NB4 (cell line): ENCODE measurements around the gene IL23A.

Experiments
- DNase-seq: peaks from one replicate; pipeline ENCODE4 v3.0.0; 2010; ENCODE audit warnings: low read depth
- H3K4me3 ChIP-seq: one replicate; pipeline ENCODE4 v1.5.1; 2011; ENCODE audit warnings: mild to moderate bottlenecking, low read depth, low read length, moderate library complexity
- MYC ChIP-seq: IDR thresholded peaks from 2 replicates; pipeline ENCODE4 v1.6.1; 2011; ENCODE audit warnings: low read depth, low read length
- POLR2A ChIP-seq: IDR thresholded peaks from 2 replicates; pipeline ENCODE4 v1.6.1; 2011; ENCODE audit warnings: mild to moderate bottlenecking; ENCODE audit not compliant: insufficient read length; ENCODE audit errors: extremely low read depth
- TF ChIP-seq, protein P1 (sequence below): IDR thresholded peaks from 2 replicates; pipeline ENCODE4 v1.6.1; 2011; ENCODE audit warnings: low read depth, low read length
- TF ChIP-seq, protein P2 (sequence below): IDR thresholded peaks from one replicate; pipeline ENCODE4 v1.5.1; 2012; ENCODE audit warnings: low read depth, low read length

The IL23A gene

DNA sequence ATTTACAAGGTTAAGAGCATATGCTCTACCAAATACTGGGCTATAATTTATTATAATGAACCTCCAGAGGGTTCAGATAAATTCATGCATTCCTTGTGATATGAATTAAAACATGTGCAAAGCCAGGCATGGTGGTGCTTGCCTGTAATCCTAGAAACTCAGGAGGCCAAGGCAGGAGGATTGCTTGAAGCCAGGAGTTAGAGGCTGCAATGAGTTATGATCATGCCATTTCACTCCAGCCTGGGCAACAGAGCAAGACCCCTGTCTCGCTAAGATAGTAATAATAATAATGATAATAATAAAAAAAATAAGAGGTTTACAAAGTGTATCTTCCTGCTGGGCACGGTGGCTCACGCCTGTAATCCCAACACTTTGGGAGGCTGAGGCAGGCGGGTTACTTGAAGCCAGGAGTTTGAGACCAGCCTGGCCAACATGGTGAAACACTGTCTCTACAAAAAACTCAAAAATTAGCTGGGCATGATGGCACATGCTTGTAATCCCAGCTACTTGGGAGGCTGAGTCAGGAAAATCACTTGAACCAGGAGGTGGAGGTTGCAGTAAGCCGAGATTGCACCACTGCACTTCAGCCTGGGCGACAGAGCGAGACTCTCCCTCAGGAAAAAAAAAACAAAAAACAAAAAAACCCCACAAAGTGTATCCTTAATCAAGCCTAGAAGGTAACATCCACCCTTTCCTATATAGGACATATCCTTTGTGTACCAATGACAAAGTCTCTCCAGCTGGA is 31.3 kb upstream of the IL23A start:
- no peak for DNase-seq
- TF ChIP-seq, protein P1, sequence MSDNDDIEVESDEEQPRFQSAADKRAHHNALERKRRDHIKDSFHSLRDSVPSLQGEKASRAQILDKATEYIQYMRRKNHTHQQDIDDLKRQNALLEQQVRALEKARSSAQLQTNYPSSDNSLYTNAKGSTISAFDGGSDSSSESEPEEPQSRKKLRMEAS: no peak
- no peak for TF ChIP-seq POLR2A
- TF ChIP-seq, protein P2, sequence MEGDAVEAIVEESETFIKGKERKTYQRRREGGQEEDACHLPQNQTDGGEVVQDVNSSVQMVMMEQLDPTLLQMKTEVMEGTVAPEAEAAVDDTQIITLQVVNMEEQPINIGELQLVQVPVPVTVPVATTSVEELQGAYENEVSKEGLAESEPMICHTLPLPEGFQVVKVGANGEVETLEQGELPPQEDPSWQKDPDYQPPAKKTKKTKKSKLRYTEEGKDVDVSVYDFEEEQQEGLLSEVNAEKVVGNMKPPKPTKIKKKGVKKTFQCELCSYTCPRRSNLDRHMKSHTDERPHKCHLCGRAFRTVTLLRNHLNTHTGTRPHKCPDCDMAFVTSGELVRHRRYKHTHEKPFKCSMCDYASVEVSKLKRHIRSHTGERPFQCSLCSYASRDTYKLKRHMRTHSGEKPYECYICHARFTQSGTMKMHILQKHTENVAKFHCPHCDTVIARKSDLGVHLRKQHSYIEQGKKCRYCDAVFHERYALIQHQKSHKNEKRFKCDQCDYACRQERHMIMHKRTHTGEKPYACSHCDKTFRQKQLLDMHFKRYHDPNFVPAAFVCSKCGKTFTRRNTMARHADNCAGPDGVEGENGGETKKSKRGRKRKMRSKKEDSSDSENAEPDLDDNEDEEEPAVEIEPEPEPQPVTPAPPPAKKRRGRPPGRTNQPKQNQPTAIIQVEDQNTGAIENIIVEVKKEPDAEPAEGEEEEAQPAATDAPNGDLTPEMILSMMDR: no peak
- no peak for TF ChIP-seq MYC
- H3K4me3 ChIP-seq: no peak overlapping the region

DNA sequence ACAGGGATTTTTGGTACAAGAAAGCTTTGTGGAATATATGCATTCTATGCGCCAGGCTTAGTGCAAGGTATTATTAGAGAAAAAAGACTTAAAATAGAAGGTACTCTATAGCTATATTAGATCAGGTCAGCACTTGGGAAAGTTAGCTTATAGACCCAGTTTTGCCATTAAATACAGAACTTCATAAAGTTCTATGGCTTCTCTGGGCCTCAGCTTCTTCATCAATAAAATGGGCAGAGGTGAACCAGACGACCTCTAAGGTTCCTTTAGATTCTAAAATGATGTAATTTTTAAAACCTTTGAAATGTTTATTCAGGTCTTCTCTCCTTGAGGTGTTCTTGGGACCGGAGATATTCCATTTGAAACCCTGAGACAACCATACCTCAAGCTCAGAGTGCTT is 30.0 kb upstream of the IL23A start:
- no peak for DNase-seq
- H3K4me3 ChIP-seq: no peak overlapping the region
- TF ChIP-seq, protein P2: no peak
- TF ChIP-seq MYC: no peak
- TF ChIP-seq, protein P1: no peak
- TF ChIP-seq POLR2A: no peak

DNA sequence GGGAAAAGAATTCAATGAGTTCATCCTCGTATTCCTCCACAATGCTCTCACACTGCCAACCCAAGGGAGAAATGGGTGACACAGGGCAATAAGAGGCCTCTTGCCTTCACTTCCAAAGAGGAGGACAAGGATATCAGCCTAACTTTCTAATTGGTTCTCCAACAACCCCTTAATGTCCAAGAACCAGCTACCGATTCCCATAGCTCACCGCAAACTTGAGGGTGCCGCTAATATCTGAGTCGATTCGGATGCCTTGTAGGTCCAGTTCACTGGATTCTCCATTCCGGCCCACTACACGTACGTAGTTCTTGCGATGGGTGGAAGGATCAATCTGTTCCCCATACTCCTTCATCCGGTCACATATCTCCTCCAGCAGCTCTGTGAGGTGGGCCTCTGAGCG is 27.7 kb upstream of the IL23A start:
- TF ChIP-seq, protein P2: no peak
- no peak for TF ChIP-seq MYC
- TF ChIP-seq, protein P1: no peak
- TF ChIP-seq POLR2A: no peak
- no peak overlapping the region for H3K4me3 ChIP-seq
- no peak for DNase-seq

DNA sequence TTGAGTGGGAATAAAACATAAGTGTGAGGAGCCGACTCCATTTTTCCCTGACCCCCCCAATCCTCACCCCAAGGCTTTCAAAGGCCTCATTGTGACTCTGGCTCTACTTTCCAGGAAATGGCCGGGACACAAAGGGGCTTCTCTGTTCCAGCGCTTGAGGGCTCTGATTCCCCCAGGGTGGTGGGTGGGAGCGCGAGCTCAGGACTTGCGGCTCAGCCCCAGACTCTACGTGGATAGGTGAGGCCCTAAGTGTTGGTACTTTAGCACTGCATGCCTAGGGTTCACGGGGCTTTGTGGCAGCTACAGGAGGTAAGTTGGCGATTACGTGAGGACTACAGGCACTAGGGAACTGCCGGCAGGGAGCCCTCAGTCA is 23.4 kb upstream of the IL23A start:
- no peak for DNase-seq
- peak overlapping the region; percentile 94 for H3K4me3 ChIP-seq
- TF ChIP-seq POLR2A (no peak), MYC (no peak)
- TF ChIP-seq, protein P1: no peak
- TF ChIP-seq, protein P2: no peak

DNA sequence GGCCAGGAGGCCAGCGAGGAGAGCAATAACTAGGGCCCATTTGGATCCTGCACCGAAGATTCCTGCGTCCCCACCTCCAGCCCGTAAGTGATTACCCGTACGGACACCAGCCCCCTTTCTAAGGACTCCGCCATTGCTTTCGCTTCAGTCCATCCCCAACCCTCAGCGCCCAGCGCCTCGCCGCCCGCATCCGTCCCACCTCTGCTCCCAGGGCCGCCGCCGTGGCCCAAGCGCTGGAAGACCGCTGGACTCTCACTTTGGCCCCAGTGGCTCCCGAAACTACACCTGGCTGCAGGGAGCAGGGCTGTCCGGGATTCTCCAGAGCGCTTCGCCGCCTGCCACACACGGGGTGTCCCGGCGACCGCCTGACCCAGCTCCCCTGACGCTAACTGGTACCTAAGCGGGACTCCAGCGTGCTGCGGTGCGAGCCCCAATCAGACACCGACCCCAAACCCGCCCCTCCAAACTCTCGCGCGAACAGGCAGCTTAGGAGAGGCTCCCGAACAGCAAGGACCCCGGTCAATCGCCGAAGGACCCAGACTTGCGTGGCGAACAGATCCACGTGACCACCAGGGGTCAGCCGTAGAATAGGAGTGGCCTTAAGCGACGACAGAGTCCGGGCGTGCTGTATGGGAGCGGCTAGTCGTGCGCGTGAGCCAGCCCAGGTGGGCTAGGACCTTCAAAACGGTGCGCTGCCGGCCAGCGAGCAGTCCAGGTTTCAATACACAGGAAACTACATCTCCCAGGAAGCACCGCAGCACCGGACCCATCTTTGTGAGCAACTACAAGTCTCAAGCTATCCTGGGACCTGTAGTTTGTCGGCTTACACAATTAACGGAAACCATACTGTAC is 22.8 kb upstream of the IL23A start, which contains the start of gene CNPY2:
TSS of gene CNPY2 (minus strand) at position 367 of the 852 bp plus-strand sequence. CDS start 771 bp downstream, outside the sequence.
- H3K4me3 ChIP-seq: peak within 1 kb of the TSS; percentile 94
- peak; percentile 99 for DNase-seq
- TF ChIP-seq MYC: no peak
- TF ChIP-seq, protein P1: peak; percentile 92
- peak; percentile 80 for TF ChIP-seq POLR2A
- TF ChIP-seq, protein P2: no peak
